Measurements from ENCODE around the gene FAHD2A.
"Not testable (repeated sequence)": the region's sequence is repeated elsewhere in the genome, so short reads cannot be mapped to it uniquely, and the experiment has no call there.

FAHD2A gene

DNA sequence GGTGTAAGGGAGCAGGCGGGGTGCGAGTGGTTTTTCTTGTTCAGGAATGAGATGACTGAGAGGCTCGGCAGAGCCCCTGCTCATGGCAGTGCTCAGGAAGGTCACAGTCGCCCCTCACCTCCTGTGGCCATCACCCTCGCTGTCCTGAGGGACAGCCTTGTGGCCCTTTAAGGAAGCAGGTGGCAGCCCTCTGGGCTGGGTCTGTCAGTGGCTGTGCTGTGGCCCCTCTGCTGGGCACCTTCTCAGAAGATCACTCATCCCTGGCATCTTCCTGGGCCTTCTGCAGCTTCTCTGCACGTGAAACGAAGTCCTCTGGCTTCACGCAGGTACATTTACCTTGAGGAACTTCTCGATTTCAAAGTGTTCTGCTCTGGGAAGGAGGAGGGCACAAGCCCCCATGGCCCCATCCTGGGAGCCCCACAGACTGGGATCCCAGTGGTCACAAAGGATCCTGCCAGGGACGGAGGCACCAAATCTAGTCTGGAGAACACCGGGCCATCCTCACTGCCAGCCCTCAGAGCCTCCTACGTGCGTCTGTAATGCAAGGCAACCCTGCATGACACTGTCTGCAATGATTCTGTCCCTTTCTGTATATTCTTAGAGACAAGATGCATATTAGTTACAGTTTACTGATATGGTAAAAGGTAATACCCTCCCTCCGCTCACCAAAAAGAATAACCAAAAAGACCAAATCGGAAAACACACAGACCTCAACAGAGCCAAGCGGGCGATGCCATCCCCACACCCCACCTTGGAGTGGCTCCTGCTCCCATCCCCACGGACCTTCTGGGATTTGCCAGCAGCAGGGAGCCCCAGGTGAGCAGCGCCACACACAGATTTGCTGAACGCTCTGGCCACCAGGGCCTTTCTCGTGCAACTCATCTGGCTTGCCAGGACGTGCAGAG, 25.9 kb upstream of the FAHD2A start:
- no peak for DNase-seq

GRCh38 chr2:95377216-95378123, 25.0 kb upstream of the FAHD2A start:
- DNase-seq, result no peak

- not testable (repeated sequence) for DNase-seq
Observed at GRCh38 chr2:95378281-95378680, 24.2 kb upstream of the FAHD2A start.

DNA sequence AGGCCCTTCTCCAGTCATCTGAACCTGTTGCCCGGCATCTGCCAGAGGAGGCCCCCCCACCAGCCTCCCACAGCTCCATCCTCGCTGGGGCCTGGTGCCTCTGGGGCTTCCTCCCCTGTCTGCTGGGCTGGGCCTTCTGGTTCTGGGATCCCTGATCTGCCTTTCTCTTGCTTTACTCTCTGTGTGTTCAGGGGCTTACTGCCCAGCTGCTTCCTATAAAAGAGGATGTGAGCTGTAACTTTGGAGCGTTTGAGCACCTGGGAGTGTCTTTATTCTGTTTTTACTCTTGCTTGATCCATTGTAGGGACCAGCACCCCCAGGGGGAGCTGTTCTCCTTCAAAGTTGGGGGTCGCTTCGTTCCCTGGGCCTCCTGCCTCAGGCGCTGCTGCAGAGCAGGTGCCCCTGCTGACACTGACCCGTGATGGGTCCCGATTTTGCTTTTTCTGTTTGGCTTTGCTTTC, 23.1 kb upstream of the FAHD2A start:
- no peak for DNase-seq

- no peak for DNase-seq
Observed at GRCh38 chr2:95380280-95380679, 22.2 kb upstream of the FAHD2A start.

GRCh38 chr2:95380731-95381130, 21.8 kb upstream of the FAHD2A start:
- DNase-seq, result no peak

- no peak for DNase-seq
Observed at GRCh38 chr2:95381212-95382191, 21.0 kb upstream of the FAHD2A start.

DNA sequence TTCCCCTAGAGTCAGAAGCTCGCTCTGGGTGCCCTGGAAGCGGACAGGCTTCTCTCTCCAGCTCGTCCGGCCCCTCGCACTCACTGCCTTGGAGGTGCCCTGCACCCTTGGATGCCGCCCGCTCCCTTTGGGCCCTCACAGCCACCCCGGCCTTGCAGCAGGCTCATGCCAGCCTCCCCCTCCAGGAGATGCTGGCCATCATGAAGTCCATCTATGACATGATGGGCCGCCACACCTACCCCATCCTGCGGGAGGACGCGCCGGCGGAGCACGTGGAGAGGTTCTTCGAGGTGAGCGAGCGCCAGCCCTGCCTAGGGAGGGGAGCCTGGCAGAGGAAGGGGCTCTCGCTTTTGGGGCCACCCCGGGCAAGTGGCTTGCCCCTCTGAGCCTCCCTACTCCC, 20.3 kb upstream of the FAHD2A start:
- DNase-seq, result no peak

DNA sequence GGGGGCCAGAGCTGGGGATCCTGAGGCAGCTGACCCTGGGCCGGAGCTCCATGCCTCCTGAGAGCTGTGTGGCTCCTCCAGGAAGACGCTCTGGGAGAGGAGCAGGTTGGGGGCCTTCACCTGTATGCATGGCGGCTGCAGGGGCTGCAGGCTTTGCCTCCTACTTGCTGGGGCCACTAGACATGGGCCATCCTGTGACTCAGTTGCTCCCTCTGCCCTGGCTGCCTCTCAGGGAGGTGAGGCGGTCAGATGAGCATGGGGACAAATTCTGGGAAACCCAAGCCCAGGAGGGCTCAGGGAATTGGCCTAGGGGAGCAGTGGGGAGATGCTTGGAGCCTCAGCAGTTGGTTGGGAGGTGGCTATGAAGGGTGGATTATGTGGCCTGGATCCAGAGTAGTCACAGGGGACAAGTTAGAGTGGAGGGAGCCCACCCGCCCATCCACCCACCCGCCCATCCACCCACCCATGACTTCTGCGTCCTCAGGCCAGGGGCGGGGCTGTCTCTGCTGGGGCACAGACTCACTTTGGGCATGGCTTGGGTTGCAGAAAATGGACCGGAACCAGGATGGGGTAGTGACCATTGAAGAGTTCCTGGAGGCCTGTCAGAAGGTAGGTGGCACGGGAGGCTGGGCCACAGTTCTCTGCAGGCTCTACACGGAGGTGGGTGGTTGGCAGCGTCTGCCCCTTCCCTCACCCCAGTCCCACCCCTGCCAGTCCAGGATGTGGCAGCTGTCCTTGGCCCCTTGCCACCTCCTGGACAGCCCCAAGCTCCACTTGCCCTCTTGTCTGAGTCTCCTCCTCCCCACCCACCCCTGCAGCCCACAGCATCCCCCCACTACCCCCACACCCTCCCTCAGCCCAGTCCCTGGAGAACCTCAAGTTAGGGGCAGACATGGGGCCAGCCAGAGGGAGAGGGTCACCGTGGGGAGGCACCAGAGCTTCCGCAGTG, 19.5 kb upstream of the FAHD2A start:
- DNase-seq, result no peak

DNA sequence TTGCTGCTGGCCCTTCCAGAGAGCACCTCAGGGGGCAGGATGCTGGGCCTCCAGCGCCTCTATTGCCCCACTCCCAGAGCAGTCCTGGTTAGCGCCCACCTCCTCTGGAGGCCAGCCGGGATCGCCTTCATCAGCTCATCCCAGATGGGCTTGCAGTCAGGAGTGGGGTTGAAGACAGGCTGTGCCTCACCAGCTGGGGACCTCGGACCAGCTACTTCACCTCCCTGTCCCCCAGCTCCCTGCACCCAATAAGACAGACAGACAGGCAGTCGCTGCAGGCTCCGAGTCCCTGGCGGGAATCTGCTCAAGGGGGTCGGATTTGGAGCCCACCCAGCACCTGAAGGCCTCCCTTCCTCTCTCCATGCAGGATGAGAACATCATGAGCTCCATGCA, 18.9 kb upstream of the FAHD2A start:
- DNase-seq, result no peak

DNA sequence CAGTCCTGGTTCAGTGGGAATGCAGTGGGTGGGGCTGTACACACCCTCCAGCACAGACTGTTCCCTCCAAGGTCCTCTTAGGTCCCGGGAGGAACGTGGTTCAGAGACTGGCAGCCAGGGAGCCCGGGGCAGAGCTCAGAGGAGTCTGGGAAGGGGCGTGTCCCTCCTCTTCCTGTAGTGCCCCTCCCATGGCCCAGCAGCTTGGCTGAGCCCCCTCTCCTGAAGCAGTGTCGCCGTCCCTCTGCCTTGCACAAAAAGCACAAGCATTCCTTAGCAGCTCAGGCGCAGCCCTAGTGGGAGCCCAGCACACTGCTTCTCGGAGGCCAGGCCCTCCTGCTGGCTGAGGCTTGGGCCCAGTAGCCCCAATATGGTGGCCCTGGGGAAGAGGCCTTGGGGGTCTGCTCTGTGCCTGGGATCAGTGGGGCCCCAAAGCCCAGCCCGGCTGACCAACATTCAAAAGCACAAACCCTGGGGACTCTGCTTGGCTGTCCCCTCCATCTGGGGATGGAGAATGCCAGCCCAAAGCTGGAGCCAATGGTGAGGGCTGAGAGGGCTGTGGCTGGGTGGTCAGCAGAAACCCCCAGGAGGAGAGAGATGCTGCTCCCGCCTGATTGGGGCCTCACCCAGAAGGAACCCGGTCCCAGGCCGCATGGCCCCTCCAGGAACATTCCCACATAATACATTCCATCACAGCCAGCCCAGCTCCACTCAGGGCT, 17.5 kb upstream of the FAHD2A start:
- no peak for DNase-seq

GRCh38 chr2:95385570-95385984, 16.9 kb upstream of the FAHD2A start:
- DNase-seq, result no peak

GRCh38 chr2:95386031-95386430, 16.5 kb upstream of the FAHD2A start:
- no peak for DNase-seq

DNA sequence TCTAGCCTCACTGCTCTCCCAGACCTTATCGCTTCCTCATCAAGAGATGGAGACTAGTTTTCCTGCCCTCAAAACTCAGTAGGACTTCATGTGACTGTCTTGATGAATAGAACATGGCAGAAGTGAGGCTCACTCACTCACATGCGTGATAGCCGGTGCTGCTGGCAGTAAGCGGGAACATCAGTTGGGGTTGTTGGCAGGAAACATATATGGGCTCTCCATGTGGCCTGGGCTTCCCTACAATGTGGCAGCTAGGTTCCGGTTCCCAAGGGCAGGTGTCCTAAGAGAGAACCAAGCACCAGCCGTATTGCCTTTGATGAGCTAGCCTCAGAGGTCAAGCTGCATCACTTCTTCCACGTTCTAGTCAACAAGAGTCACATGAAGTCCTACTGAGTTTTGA, 15.2 kb upstream of the FAHD2A start:
- no peak for DNase-seq

GRCh38 chr2:95388091-95388692, 14.3 kb upstream of the FAHD2A start:
- no peak for DNase-seq

DNA sequence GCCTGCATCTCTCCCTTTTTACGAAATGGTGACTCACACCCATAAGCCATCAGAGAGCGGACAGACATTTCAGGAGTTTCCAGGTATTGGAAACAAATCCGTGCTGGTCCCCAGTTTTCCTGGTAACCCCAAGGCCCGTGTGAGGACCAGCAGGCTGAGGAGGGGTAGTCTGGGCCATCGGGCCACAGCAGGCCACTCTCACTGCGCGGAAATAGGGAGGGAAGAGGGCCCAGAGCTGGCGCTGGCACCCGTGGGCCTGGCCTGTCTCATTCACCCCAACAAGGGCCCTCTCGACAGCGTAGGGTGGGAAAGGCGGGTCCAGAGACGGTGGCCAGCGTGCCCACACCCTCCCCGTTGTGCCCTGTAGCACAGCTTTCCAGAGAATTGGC, 13.7 kb upstream of the FAHD2A start:
- no peak for DNase-seq

GRCh38 chr2:95389245-95390119, 13.0 kb upstream of the FAHD2A start:
- DNase-seq, result no peak

- DNase-seq, result no peak
Observed at GRCh38 chr2:95390272-95390880, 12.1 kb upstream of the FAHD2A start.

- no peak for DNase-seq
Observed at GRCh38 chr2:95390881-95391321, 11.6 kb upstream of the FAHD2A start.
